ENCODE results near the gene GRK5.

The GRK5 gene

GRCh38 chr10:119312241-119312640 is 104.9 kb downstream of the GRK5 start:
- no CpG with 5 or more reads among the region's 5 CpGs for WGBS (ENCODE audit: extremely low coverage, insufficient coverage, low lambda C conversion rate)
- no peak for DNase-seq
- Histone ChIP-seq H3K4me2 (ENCODE audit: low read length) (no peak overlapping the region), H3K79me2 (ENCODE audit: control insufficient read depth, insufficient read depth, low read length) (no peaks in the 10 kb centered on the region), H3K4ac (ENCODE audit: low read depth, low read length) (no peak overlapping the region), H4K8ac (ENCODE audit: low read depth, low read length) (no peak overlapping the region), H3K4me1 (ENCODE audit: control insufficient read depth, low read depth, low read length) (peaks cover 8% of the 10 kb centered on the region), H3K9ac (ENCODE audit: low read length) (no peak overlapping the region), H3K27ac (ENCODE audit: low read depth, low read length) (no peak overlapping the region), H3K18ac (ENCODE audit: low read length) (no peak overlapping the region), H4K5ac (ENCODE audit: low read length) (no peak overlapping the region), H2BK15ac (replicated peaks; ENCODE audit: low read depth) (no peak overlapping the region), H3K23ac (ENCODE audit: low read length) (no peak overlapping the region), H3K56ac (ENCODE audit: low read length) (no peak overlapping the region), H2AK5ac (ENCODE audit: low read length) (no peak overlapping the region), H3K36me3 (ENCODE audit: control insufficient read depth, insufficient read depth, low read length) (no peaks in the 10 kb centered on the region), H2BK120ac (ENCODE audit: low read depth, low read length) (no peak overlapping the region), H3K79me1 (ENCODE audit: low read length) (peaks cover 1% of the 10 kb centered on the region), H3K4me3 (ENCODE audit: low read length) (no peak overlapping the region), H3K27me3 (ENCODE audit: insufficient read depth, low read length, poor library complexity) (no peaks in the 10 kb centered on the region), H2BK5ac (ENCODE audit: low read length) (no peak overlapping the region)

GRCh38 chr10:119313024-119313423 is 105.7 kb downstream of the GRK5 start:
- DNase-seq = no peak
- H3K4me2 ChIP-seq (ENCODE audit: low read length) = no peak overlapping the region
- H2AK5ac ChIP-seq (ENCODE audit: low read length) = no peak overlapping the region
- H3K79me1 ChIP-seq (ENCODE audit: low read length) = peaks cover 1% of the 10 kb centered on the region
- H2BK5ac ChIP-seq (ENCODE audit: low read length) = no peak overlapping the region
- H3K56ac ChIP-seq (ENCODE audit: low read length) = no peak overlapping the region
- no peak overlapping the region for H3K9ac ChIP-seq (ENCODE audit: low read length)
- H2BK15ac ChIP-seq (replicated peaks; ENCODE audit: low read depth) = no peak overlapping the region
- H3K4ac ChIP-seq (ENCODE audit: low read depth, low read length) = no peak overlapping the region
- no peak overlapping the region for H4K5ac ChIP-seq (ENCODE audit: low read length)
- WGBS (ENCODE audit: extremely low coverage, insufficient coverage, low lambda C conversion rate) = no CpG with 5 or more reads among the region's 1 CpG
- H3K23ac ChIP-seq (ENCODE audit: low read length) = no peak overlapping the region
- H3K18ac ChIP-seq (ENCODE audit: low read length) = no peak overlapping the region
- peaks cover 13% of the 10 kb centered on the region for H3K4me1 ChIP-seq (ENCODE audit: control insufficient read depth, low read depth, low read length)
- H4K8ac ChIP-seq (ENCODE audit: low read depth, low read length) = no peak overlapping the region
- no peak overlapping the region for H2BK120ac ChIP-seq (ENCODE audit: low read depth, low read length)
- H3K79me2 ChIP-seq (ENCODE audit: control insufficient read depth, insufficient read depth, low read length) = no peaks in the 10 kb centered on the region
- no peaks in the 10 kb centered on the region for H3K36me3 ChIP-seq (ENCODE audit: control insufficient read depth, insufficient read depth, low read length)
- no peak overlapping the region for H3K27ac ChIP-seq (ENCODE audit: low read depth, low read length)
- H3K4me3 ChIP-seq (ENCODE audit: low read length) = no peak overlapping the region
- no peaks in the 10 kb centered on the region for H3K27me3 ChIP-seq (ENCODE audit: insufficient read depth, low read length, poor library complexity)

- H3K79me2 ChIP-seq (ENCODE audit: control insufficient read depth, insufficient read depth, low read length) = no peaks in the 10 kb centered on the region
- no peak overlapping the region for H3K4me3 ChIP-seq (ENCODE audit: low read length)
- H3K36me3 ChIP-seq (ENCODE audit: control insufficient read depth, insufficient read depth, low read length) = no peaks in the 10 kb centered on the region
- H3K4ac ChIP-seq (ENCODE audit: low read depth, low read length) = no peak overlapping the region
- H3K27ac ChIP-seq (ENCODE audit: low read depth, low read length) = no peak overlapping the region
- no peak overlapping the region for H2AK5ac ChIP-seq (ENCODE audit: low read length)
- H4K5ac ChIP-seq (ENCODE audit: low read length) = no peak overlapping the region
- H4K8ac ChIP-seq (ENCODE audit: low read depth, low read length) = no peak overlapping the region
- H2BK5ac ChIP-seq (ENCODE audit: low read length) = no peak overlapping the region
- WGBS (ENCODE audit: extremely low coverage, insufficient coverage, low lambda C conversion rate) = no CpG with 5 or more reads among the region's 7 CpGs
- no peak overlapping the region for H2BK15ac ChIP-seq (replicated peaks; ENCODE audit: low read depth)
- H3K79me1 ChIP-seq (ENCODE audit: low read length) = peaks cover 1% of the 10 kb centered on the region
- H3K18ac ChIP-seq (ENCODE audit: low read length) = no peak overlapping the region
- H2BK120ac ChIP-seq (ENCODE audit: low read depth, low read length) = no peak overlapping the region
- H3K4me2 ChIP-seq (ENCODE audit: low read length) = no peak overlapping the region
- H3K56ac ChIP-seq (ENCODE audit: low read length) = no peak overlapping the region
- H3K27me3 ChIP-seq (ENCODE audit: insufficient read depth, low read length, poor library complexity) = no peaks in the 10 kb centered on the region
- DNase-seq = no peak
- no peak overlapping the region for H3K9ac ChIP-seq (ENCODE audit: low read length)
- H3K4me1 ChIP-seq (ENCODE audit: control insufficient read depth, low read depth, low read length) = peaks cover 16% of the 10 kb centered on the region
- no peak overlapping the region for H3K23ac ChIP-seq (ENCODE audit: low read length)
These were observed 106.3 kb downstream of the GRK5 start for GRCh38 chr10:119313644-119314043.

GRCh38 chr10:119314061-119314460 is 106.7 kb downstream of the GRK5 start:
- no peaks in the 10 kb centered on the region for H3K36me3 ChIP-seq (ENCODE audit: control insufficient read depth, insufficient read depth, low read length)
- H3K4me2 ChIP-seq (ENCODE audit: low read length) = no peak overlapping the region
- H4K8ac ChIP-seq (ENCODE audit: low read depth, low read length) = no peak overlapping the region
- H3K9ac ChIP-seq (ENCODE audit: low read length) = no peak overlapping the region
- no peak for DNase-seq
- H4K5ac ChIP-seq (ENCODE audit: low read length) = no peak overlapping the region
- H3K27ac ChIP-seq (ENCODE audit: low read depth, low read length) = no peak overlapping the region
- H3K23ac ChIP-seq (ENCODE audit: low read length) = no peak overlapping the region
- H3K56ac ChIP-seq (ENCODE audit: low read length) = no peak overlapping the region
- no peak overlapping the region for H2BK120ac ChIP-seq (ENCODE audit: low read depth, low read length)
- H3K4me1 ChIP-seq (ENCODE audit: control insufficient read depth, low read depth, low read length) = peaks cover 17% of the 10 kb centered on the region
- H2AK5ac ChIP-seq (ENCODE audit: low read length) = no peak overlapping the region
- H2BK15ac ChIP-seq (replicated peaks; ENCODE audit: low read depth) = no peak overlapping the region
- no peaks in the 10 kb centered on the region for H3K79me2 ChIP-seq (ENCODE audit: control insufficient read depth, insufficient read depth, low read length)
- H3K79me1 ChIP-seq (ENCODE audit: low read length) = peaks cover 1% of the 10 kb centered on the region
- H3K27me3 ChIP-seq (ENCODE audit: insufficient read depth, low read length, poor library complexity) = no peaks in the 10 kb centered on the region
- H3K4me3 ChIP-seq (ENCODE audit: low read length) = no peak overlapping the region
- H2BK5ac ChIP-seq (ENCODE audit: low read length) = no peak overlapping the region
- WGBS (ENCODE audit: extremely low coverage, insufficient coverage, low lambda C conversion rate) = no CpG with 5 or more reads among the region's 11 CpGs
- H3K4ac ChIP-seq (ENCODE audit: low read depth, low read length) = no peak overlapping the region
- no peak overlapping the region for H3K18ac ChIP-seq (ENCODE audit: low read length)

DNA sequence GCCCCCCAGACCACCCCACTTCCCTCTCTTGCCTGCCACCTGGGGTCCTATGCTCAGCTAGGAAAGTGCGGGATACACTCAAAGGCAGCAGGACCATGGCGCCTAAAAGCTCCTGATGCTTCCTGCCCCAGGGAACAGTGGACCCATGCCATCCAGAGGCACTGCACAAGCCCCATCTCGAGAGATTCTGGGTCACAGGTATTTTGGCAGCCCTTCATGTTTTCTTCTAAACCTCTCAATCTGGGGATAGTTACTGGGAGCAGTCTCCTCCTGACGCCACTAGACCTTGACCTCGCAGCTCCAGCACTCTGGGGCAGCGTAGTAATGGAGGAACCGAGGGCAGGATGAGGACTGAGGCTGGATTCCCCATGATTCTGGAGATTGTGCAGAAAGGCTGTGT is 107.1 kb downstream of the GRK5 start:
- Histone ChIP-seq H3K79me1 (ENCODE audit: low read length) (peaks cover 1% of the 10 kb centered on the region), H2BK5ac (ENCODE audit: low read length) (no peak overlapping the region), H2BK120ac (ENCODE audit: low read depth, low read length) (no peak overlapping the region), H3K4me3 (ENCODE audit: low read length) (no peak overlapping the region), H3K56ac (ENCODE audit: low read length) (no peak overlapping the region), H4K8ac (ENCODE audit: low read depth, low read length) (no peak overlapping the region), H3K79me2 (ENCODE audit: control insufficient read depth, insufficient read depth, low read length) (no peaks in the 10 kb centered on the region), H3K4me2 (ENCODE audit: low read length) (no peak overlapping the region), H3K23ac (ENCODE audit: low read length) (no peak overlapping the region), H3K27me3 (ENCODE audit: insufficient read depth, low read length, poor library complexity) (no peaks in the 10 kb centered on the region), H3K4ac (ENCODE audit: low read depth, low read length) (no peak overlapping the region), H3K36me3 (ENCODE audit: control insufficient read depth, insufficient read depth, low read length) (no peaks in the 10 kb centered on the region), H2AK5ac (ENCODE audit: low read length) (no peak overlapping the region), H4K5ac (ENCODE audit: low read length) (no peak overlapping the region), H3K4me1 (ENCODE audit: control insufficient read depth, low read depth, low read length) (peaks cover 17% of the 10 kb centered on the region), H3K18ac (ENCODE audit: low read length) (no peak overlapping the region), H3K9ac (ENCODE audit: low read length) (no peak overlapping the region), H2BK15ac (replicated peaks; ENCODE audit: low read depth) (no peak overlapping the region), H3K27ac (ENCODE audit: low read depth, low read length) (no peak overlapping the region)
- WGBS (ENCODE audit: extremely low coverage, insufficient coverage, low lambda C conversion rate) = no CpG with 5 or more reads among the region's 7 CpGs
- DNase-seq = no peak

All from mesendoderm (in vitro differentiated cells).